Stimulated activated CD4-positive, alpha-beta T cell treated with anti-CD3 and anti-CD28 coated beads, TNF-alpha, amount 100 ng/mL, for 24 hours (primary cell): ENCODE results near the gene TBXA2R.
"Not testable (repeated sequence)": the region's sequence is repeated elsewhere in the genome, so short reads cannot be mapped to it uniquely, and the experiment has no call there.

Source experiments
- DNase-seq, 3 experiments: peaks; one replicate each; pipeline ENCODE4 v3.0.0-alpha.2; 2020; ENCODE audit warnings: low read depth in 3 of 3

The TBXA2R gene

GRCh38 chr19:3605361-3605760 lies 1.3 kb downstream of the TBXA2R start:
- DNase-seq = no peak

- no peak for DNase-seq
Measured at GRCh38 chr19:3604987-3605343, 1.7 kb downstream of the TBXA2R start.

- no peak for DNase-seq
Measured at GRCh38 chr19:3604227-3604986, 2.3 kb downstream of the TBXA2R start.

- DNase-seq = no peak
Measured at GRCh38 chr19:3603121-3603811, 3.4 kb downstream of the TBXA2R start.

- no peak for DNase-seq
Measured at GRCh38 chr19:3601021-3601420, 5.7 kb downstream of the TBXA2R start.

GRCh38 chr19:3599776-3600187 lies 6.9 kb downstream of the TBXA2R start:
- no peak for DNase-seq

- no peak for DNase-seq
Measured at GRCh38 chr19:3595521-3596061, 11.1 kb downstream of the TBXA2R start.

- DNase-seq = no peak
Measured at GRCh38 chr19:3593156-3593555, 13.5 kb downstream of the TBXA2R start.

GRCh38 chr19:3591876-3592613 lies 14.6 kb downstream of the TBXA2R start:
- DNase-seq = no peak

- DNase-seq = no peak
Measured at GRCh38 chr19:3590991-3591659, 15.6 kb downstream of the TBXA2R start.

- no peak for DNase-seq
Measured at GRCh38 chr19:3589949-3590348, 16.7 kb downstream of the TBXA2R start.

- no peak for DNase-seq
Measured at GRCh38 chr19:3589439-3589838, 17.2 kb downstream of the TBXA2R start.

- DNase-seq = no peak
Measured at GRCh38 chr19:3586707-3587346, 19.8 kb downstream of the TBXA2R start.

GRCh38 chr19:3586127-3586626 lies 20.5 kb downstream of the TBXA2R start:
- no peak for DNase-seq

- no peak for DNase-seq
Measured at GRCh38 chr19:3585301-3586126, 21.2 kb downstream of the TBXA2R start, which contains the start of gene GIPC3. Gene GIPC3, plus strand, starts transcription at chr19:3585478. Its CDS starts 120 bp downstream, at chr19:3585598.

- DNase-seq = not testable (repeated sequence)
Measured at GRCh38 chr19:3584036-3584802, 22.5 kb downstream of the TBXA2R start.

GRCh38 chr19:3581792-3582191 lies 24.9 kb downstream of the TBXA2R start:
- not testable (repeated sequence) for DNase-seq

GRCh38 chr19:3580156-3580934 lies 26.3 kb downstream of the TBXA2R start:
- no peak for DNase-seq

- DNase-seq = no peak
Measured at GRCh38 chr19:3578390-3578789, 28.3 kb downstream of the TBXA2R start.
